AG04449 (cell line): Measurements from ENCODE around the gene CEP41.

Experiments
- CTCF ChIA-PET: fragments of 350-600 bp; formaldehyde crosslinking; extraction: SDS; loops from one replicate; lab custom pipeline; 2021; ENCODE audit warnings: antibody characterized with exemption; lab: Yijun Ruan, JAX
- POLR2A ChIA-PET: fragments of 400-600, 350-600 bp; formaldehyde crosslinking; extraction: SDS; loops from one replicate; lab custom pipeline; 2020; ENCODE audit warnings: antibody characterized with exemption, inconsistent platforms; lab: Yijun Ruan, JAX
- DNase-seq: peaks from one replicate; pipeline ENCODE4 v3.0.0-alpha.2; 2010; ENCODE audit warnings: low read depth, low spot score
- H3K4me3 ChIP-seq: 2 replicates; pipeline ENCODE4 v1.5.1; 2011; ENCODE audit warnings: low read depth, mild to moderate bottlenecking, control low read depth, low read length
- TF ChIP-seq, protein P1 (sequence below): IDR thresholded peaks from one replicate; pipeline ENCODE4 v1.5.1; 2011; ENCODE audit warnings: mild to moderate bottlenecking, moderate library complexity, low read length, control low read depth, inconsistent platforms; ENCODE audit not compliant: insufficient read depth; ENCODE audit errors: missing control alignments

Gene CEP41

DNA sequence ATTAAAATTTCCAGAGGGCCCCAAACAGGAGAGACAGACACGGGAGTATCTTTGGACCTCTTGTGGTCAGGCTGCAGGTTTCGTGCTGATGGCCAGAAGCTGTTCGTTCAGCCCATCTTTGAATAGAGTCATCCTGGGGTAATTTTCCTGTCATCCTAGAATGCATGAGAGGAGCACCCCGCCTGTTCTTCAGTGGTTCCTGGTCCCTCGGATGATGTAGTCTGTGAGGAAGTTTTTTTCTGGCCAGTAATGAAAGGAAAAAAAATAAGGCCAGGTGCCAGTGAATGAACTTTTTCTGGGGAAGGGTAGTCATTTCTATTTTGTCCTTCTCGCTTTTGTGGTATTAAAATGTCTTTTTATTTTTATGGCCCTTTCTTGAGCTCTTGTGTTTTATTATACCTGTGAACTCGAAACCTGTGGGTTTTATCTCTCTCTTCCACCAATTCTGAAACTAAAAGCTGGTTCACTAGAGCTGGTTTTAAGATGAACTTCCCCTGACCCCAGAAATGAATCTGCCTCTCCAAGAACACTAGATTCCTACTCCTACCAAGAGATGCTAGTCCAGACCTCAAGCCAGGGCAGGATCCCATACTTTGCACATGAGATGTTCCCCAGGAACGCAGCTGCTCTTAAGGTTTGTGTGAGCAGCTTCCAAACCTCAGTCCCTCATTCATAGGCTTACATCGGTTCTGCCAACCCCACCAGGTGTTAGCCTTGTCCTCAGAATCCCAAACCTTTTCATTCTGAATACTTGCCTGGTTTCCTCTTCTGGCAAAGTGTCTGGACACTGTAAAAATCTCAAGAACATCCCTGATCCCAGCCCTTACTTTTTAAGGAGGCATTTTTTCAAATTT, 35.7 kb upstream of the CEP41 start:
- DNase-seq, result no peak
- ChIA-PET POLR2A (no interaction called here), CTCF (no interaction called here)
- no peak overlapping the region for H3K4me3 ChIP-seq
- TF ChIP-seq, protein P1, sequence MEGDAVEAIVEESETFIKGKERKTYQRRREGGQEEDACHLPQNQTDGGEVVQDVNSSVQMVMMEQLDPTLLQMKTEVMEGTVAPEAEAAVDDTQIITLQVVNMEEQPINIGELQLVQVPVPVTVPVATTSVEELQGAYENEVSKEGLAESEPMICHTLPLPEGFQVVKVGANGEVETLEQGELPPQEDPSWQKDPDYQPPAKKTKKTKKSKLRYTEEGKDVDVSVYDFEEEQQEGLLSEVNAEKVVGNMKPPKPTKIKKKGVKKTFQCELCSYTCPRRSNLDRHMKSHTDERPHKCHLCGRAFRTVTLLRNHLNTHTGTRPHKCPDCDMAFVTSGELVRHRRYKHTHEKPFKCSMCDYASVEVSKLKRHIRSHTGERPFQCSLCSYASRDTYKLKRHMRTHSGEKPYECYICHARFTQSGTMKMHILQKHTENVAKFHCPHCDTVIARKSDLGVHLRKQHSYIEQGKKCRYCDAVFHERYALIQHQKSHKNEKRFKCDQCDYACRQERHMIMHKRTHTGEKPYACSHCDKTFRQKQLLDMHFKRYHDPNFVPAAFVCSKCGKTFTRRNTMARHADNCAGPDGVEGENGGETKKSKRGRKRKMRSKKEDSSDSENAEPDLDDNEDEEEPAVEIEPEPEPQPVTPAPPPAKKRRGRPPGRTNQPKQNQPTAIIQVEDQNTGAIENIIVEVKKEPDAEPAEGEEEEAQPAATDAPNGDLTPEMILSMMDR, result no peak

DNA sequence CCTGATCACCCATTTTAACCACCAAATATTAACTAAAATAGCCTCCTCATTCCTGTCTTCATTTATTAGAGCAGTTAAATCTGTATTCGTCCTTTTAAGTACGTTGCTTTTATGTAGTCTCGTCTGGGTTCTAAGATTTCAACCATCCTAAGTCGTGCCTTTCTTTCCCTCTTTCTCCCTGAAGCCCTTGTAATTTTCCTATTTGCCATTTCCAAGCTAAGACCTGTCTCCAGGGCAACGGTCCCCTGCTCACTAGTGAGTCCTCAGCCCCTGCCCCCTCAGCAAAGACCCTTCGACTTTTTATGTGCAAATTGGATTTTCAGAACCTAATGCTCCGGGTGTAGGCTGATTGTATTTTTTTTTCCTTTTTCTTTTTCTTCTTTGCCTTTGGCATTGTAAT, 35.0 kb upstream of the CEP41 start:
- CTCF ChIA-PET, result no interaction called here
- no peak overlapping the region for H3K4me3 ChIP-seq
- TF ChIP-seq, protein P1, result no peak
- no peak for DNase-seq
- POLR2A ChIA-PET, result no interaction called here

DNA sequence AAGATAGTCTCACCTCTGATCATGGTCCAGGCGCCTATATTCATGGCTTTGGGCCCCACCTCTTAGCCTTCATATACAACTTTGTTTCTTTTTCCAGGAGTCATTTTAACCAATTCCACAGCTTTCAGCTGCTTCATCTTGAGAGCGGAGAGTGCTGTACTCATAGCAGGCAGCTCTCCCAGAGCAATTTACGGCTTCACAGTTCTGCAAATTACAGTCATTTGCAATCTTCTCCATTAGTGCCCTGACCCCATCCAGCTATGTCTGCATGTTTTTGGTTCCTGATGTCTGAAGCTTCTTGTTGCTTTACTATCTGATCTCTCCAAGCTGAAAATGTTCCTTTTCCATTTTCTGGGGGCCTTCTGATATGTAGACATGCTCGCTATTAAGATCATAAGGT, 33.1 kb upstream of the CEP41 start:
- H3K4me3 ChIP-seq, result no peak overlapping the region
- no peak for DNase-seq
- TF ChIP-seq, protein P1, result no peak
- ChIA-PET POLR2A (no interaction called here), CTCF (interaction anchor here (1.0 to 2.7 kb wide), 2 partner anchors 10 to 230 kb away, joined by 3 to 6 read pairs; no protein-coding TSS in a partner anchor)

DNA sequence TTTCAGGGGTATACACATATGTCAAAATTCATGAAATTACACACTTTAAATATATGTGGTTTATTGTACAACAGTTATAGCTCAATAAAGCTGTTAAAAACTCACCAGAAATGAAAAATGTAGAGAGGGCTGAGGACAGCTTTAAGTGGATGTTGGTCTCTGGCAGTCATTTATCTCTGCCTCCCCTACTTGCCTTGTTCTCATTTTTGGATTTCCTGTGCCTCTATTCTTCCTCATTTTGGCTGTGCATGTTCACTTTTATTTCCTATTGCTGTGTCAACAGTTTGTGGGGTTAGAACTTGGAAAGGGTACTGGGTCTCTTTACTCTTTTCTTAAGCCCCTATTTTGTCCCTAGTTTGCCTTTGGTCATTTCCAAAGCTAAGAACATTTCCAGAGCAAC, 32.5 kb upstream of the CEP41 start:
- POLR2A ChIA-PET, result no interaction called here

DNA sequence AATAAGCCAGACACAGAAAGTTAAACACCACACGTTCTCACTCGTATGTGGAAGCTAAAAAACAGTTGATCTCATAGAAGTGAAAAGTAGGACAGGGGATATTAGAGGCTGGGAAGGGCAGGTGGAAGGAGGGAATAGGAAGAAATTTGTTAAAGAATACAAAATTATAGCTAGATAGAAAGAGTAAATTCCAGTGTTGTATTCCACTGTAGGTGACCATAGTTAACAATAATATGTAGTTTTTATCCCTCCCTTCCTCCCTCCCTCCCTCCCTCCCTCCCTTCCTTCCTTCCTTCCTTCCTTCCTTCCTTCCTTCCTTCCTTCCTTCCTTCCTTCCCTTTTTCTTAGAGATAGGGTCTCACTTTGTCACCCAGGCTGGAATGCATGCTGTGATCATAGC, 31.2 kb upstream of the CEP41 start:
- ChIA-PET POLR2A (no interaction called here), CTCF (interaction anchor here (1.3 kb wide), 1 partner anchor 250 kb away, joined by 3 read pairs; no protein-coding TSS in a partner anchor)
- TF ChIP-seq, protein P1, result no peak

More for the DNA sequence above, 32.5 kb upstream of the CEP41 start:
- no peak for DNase-seq
- TF ChIP-seq, protein P1, result no peak
- no peak overlapping the region for H3K4me3 ChIP-seq
- CTCF ChIA-PET, result interaction anchor here (1.0 to 2.7 kb wide), 2 partner anchors 9 to 230 kb away, joined by 3 to 6 read pairs; no protein-coding TSS in a partner anchor

DNA sequence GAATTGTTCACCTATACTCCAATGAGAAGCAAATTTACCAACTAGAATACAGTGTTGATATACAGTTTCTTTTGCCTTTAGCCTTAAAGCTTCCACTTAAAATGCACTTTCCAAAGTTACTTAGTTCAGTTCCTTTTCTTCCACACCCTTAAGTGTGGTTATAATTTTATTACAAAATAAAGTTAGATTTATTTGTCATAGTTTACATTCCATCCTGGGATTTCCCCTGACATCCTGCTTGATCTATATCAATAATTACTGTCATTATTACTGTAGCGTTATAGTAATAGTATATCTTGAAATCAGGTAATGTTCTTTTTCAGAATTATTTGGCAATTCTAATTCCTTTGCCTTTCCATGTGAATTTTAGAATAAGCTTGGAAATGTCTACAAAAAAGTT, 27.8 kb upstream of the CEP41 start:
- no peak overlapping the region for H3K4me3 ChIP-seq
- CTCF ChIA-PET, result no interaction called here
- no peak for DNase-seq
- TF ChIP-seq, protein P1, result no peak
- POLR2A ChIA-PET, result no interaction called here

More for the DNA sequence above, 31.2 kb upstream of the CEP41 start:
- no peak for DNase-seq
- H3K4me3 ChIP-seq, result no peak overlapping the region
